GM21723 (cell line): Measurements from ENCODE around the gene ETV6.
"Not testable (repeated sequence)": the region's sequence is repeated elsewhere in the genome, so short reads cannot be mapped to it uniquely, and the experiment has no call there.

Source experiments
- ATAC-seq: cut with Tn5 transposase; IDR thresholded peaks from one replicate; pipeline ENCODE4 v1.9.1; 2021; ENCODE audit warnings: mild to moderate bottlenecking, moderate library complexity; ENCODE audit not compliant: unreplicated experiment

Gene ETV6

GRCh38 chr12:11649413-11650285 is at the start of gene ETV6:
Gene ETV6 (plus strand): TSS chr12:11649674. CDS start chr12:11650128, 454 bp downstream.
- ATAC-seq = peak; percentile 47

DNA sequence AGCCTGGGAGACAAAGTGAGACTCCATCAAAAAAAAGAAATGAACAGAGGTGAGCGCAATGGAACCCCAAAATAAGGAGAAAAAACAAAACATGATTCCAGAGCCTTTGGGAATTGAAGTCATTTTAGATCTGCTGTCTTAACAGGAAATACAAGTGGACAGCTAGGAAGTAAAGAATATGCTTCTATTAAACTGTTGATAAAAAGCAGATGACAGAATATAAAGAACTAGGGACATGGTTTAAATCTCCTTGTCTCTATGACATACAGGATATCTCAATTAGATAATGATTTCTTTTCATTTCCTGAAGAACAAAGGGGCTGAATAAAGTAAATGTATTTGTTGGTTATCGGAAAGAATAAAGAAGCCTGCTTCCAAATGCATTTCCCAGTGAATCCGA is 49.3 kb upstream of the ETV6 start:
- ATAC-seq = no peak

GRCh38 chr12:11601647-11602046 is 47.8 kb upstream of the ETV6 start:
- ATAC-seq = no peak

- ATAC-seq = no peak
These were observed 42.0 kb upstream of the ETV6 start for GRCh38 chr12:11607313-11608081.

DNA sequence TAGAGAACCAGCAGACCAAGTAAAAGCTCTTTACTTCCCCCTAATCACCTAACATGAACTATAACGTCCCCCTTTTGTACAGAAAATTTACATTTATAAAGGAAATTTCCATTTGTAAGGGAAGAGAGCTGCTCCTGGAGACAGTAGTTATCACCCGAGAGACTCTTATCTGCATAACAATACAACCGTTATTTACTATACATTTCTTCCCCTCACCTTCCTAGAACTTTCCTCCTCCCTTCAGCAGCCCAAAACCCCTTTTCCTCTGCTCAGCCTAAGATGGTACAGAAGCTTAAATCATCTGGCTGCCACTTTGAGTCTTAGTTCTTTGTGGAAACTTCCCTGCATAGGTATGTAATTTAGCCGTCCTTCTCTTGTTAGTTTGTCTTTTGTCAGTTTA is 40.4 kb upstream of the ETV6 start:
- no peak for ATAC-seq

GRCh38 chr12:11615481-11615880 is 34.0 kb upstream of the ETV6 start:
- ATAC-seq = no peak

- ATAC-seq = no peak
These were observed 31.4 kb upstream of the ETV6 start for GRCh38 chr12:11618046-11618445.

- ATAC-seq = no peak
These were observed 27.6 kb upstream of the ETV6 start for GRCh38 chr12:11621797-11622423.

DNA sequence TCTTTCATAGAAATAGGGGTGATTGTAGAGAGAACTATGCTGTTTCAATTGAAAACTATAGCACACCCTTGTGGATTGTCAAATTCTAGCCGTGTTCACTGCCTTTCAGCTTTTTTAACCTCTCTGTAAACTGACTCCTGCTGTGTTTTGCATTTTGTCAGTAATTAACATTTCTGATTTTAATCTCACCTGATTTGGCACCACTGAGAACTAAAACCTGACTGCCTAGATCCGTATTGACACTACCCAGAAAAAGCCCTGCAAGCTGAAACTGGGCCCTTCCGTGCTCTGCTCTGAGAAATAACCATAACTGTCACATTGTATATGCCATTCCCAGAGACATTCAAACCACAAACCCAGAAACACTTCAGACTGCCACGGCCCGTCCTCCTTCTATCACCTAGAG is 26.6 kb upstream of the ETV6 start:
- no peak for ATAC-seq

DNA sequence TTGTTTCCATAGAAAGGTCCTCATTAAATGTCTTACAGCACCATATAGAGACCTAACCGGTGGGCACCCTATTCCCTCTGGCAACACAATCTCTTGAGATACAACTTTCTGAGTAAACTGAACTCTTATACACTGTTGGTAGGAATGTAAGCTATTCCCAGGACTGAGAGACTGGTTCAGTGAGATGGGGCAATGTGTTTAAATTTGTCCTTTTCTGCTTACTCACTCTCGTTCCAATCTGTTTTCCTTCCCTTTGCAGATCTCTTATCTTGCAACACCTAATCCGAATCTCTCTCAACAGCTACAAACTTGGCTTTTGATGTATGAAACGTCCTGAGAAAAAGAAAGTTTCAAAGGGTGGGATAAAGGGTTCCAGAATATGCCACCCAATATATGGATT is 26.1 kb upstream of the ETV6 start:
- no peak for ATAC-seq

- no peak for ATAC-seq
These were observed 25.4 kb upstream of the ETV6 start for GRCh38 chr12:11624116-11624515.

DNA sequence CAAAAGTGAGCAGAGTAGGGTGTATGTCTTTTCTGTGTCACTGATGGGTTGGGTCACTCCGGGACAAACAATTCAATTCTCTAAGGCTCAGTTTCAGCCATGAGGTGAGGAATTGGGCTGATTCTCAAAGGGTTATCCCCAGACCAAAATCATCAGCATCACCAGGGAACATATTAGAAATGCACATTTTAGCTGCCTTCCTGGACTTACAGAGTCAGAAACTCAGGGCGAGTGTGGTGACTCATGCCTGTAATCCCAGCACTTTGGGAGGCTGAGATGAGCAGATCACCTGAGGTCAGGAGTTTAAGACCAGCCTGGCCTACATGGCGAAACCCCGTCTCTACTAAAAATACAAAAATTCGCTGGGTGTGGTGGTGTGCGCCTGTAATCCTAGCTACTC is 21.8 kb upstream of the ETV6 start:
- ATAC-seq = not testable (repeated sequence)

- ATAC-seq = no peak
These were observed 21.1 kb upstream of the ETV6 start for GRCh38 chr12:11628353-11628752.

GRCh38 chr12:11630046-11630706 is 19.3 kb upstream of the ETV6 start:
- no peak for ATAC-seq

DNA sequence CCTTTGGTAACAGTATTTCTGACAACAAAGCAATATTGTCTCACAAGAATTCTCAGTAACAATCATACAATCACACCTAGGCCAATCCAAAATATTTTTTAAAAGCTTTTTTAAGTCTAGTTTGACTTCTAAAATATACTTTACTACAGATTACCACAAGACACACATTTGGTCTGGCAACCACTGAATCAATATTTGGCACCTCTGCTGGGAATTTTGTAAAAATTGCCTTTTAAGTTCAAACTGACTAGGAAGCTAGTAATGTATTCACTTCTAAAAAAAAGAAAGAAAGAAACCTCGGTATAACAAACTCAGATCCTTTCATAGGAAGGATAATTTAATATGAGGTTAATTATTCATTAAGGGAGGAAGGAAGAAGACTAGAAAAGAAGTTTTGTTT is 18.2 kb upstream of the ETV6 start:
- ATAC-seq = no peak

- ATAC-seq = not testable (repeated sequence)
These were observed 17.6 kb upstream of the ETV6 start for GRCh38 chr12:11631881-11632280.

DNA sequence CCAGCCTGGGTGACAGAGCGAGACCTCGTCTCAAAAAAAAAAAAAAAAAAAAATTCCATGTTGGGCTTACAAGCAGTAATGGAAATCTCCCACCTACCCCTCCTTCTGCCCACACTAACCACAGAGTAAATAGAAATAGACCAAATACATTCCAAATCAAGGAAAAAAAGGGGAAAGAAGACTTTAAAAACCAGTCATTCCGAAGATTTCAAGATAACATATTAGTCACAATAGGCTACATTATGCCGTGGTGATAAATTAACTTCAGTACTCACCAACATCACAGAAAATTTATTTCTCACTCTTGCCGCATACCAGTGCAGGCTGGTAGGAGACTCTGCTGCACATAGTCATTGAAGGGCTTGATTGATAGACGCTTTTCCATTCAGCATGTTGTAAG is 15.5 kb upstream of the ETV6 start:
- ATAC-seq = no peak

DNA sequence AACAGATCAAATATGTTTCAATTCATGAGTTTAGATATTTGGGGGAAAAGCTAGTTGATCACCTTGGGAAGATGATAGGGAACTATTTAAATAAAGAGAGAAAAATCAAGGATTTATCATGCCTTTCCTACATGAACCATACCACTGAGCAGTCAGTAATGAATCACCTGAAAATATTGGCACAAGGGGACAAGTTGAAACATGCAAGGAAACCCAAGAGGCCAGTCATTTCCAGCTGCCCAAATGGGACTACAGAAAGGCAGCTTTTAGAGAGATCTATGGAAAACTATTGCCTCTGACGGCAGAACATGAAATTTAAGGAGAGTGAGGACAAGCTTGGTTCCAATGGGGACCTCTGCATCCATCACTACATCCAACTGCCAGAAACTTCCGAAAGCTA is 14.1 kb upstream of the ETV6 start:
- ATAC-seq = no peak

DNA sequence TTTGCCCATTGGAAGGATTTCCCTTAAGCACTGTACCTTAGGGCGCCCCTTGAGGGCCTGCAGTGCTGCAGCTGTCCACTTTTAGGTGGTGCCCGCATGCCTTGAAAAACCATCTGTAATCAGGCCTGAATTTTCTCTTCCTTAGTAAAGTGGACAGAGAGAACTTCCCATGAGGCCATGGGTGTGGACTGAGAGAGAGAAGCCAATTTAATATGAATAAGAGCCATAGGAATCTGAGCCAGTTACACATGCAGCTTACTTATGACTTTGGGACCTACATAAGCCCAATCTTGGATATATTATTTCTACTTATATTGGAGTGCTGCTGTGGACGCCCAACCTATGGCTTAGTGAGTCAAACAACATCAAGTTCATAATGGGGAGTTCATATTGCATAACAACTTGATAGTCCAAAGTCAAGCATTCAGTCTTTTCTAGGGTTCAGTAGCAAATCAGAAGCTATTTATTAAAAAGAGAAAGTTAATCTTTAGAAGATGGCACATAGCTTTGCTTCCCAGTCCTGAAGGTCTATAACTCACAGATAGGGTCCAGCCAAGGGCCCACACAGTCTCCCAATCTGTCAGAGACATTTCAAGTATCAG is 11.1 kb upstream of the ETV6 start:
- ATAC-seq = no peak

- no peak for ATAC-seq
These were observed 10.0 kb upstream of the ETV6 start for GRCh38 chr12:11639454-11639853.

DNA sequence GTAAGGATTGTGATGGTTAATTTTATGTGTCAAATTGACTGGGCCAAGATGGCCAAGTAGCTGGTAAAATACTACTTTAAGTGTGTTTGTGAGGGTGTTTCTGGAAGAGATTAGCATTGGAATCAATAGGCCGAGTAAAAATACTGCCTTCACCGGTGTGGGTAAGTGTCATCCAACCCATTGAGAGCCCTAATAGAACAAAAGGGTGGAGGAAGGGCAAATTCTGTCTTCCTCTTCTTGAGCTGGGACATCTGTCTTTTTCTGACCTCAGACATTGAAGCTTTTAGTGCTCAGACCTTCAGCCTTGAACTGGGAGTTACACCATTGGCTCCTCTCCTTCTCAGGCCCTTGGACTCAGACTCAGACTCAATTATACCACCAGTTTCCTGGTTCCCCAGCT is 8.0 kb upstream of the ETV6 start:
- ATAC-seq = no peak
